ENCODE data around the gene SLC44A3.

GRCh38 chr1:94790246-94790645 lies 29.9 kb upstream of the SLC44A3 start:
- TF ChIP-seq CTCF (conservative IDR thresholded peaks at IDR 0.05; ENCODE audit: low read length) (no peak), EZH2phosphoT487 (IDR thresholded peaks at IDR 0.05; ENCODE audit: borderline replicate concordance) (no peak)

All from Loucy (cell line).